Fibroblast of mammary gland (primary cell): ENCODE data around the gene RHBDF1.

Experiments
- DNase-seq: peaks from one replicate; pipeline ENCODE4 v3.0.0-alpha.2; 2010; ENCODE audit warnings: low read depth
- H3K4me3 ChIP-seq: 2 replicates; pipeline ENCODE4 v1.5.1; 2011; ENCODE audit warnings: low read depth, mild to moderate bottlenecking, low read length, moderate library complexity; ENCODE audit not compliant: control insufficient read depth
- CTCF ChIP-seq: conservative IDR thresholded peaks from 2 replicates; pipeline ENCODE4 v1.5.1; 2011; ENCODE audit warnings: low read depth, low read length, inconsistent platforms; ENCODE audit not compliant: control insufficient read depth, insufficient read depth

RHBDF1 gene

GRCh38 chr16:79151-80054 lies 7.0 kb upstream of the RHBDF1 start:
- DNase-seq, result peak; percentile 75
- peak overlapping the region; percentile 73 for H3K4me3 ChIP-seq
- no peak for TF ChIP-seq CTCF

- no peak for TF ChIP-seq CTCF
- peak; percentile 73 for DNase-seq
- H3K4me3 ChIP-seq, result peak overlapping the region; percentile 73
These were observed 6.2 kb upstream of the RHBDF1 start for GRCh38 chr16:78444-79150.

- DNase-seq, result peak; percentile 70
- peak within 1 kb of the TSS; percentile 73 for H3K4me3 ChIP-seq
These were observed 5.5 kb upstream of the RHBDF1 start, which contains the start of gene MPG for GRCh38 chr16:77807-78443. Gene MPG (plus strand): TSS chr16:78225. CDS start chr16:78310, 85 bp downstream.

GRCh38 chr16:77273-77806 lies 4.9 kb upstream of the RHBDF1 start:
- peak overlapping the region; percentile 35 for H3K4me3 ChIP-seq
- no peak for TF ChIP-seq CTCF
- DNase-seq, result peak; percentile 79

More at GRCh38 chr16:77807-78443, 5.5 kb upstream of the RHBDF1 start, which contains the start of gene MPG:
- no peak for TF ChIP-seq CTCF

- no peak for TF ChIP-seq CTCF
- DNase-seq, result peak; percentile 92
- peak overlapping the region; percentile 35 for H3K4me3 ChIP-seq
These were observed 4.3 kb upstream of the RHBDF1 start for GRCh38 chr16:76535-77272.
